Stimulated activated CD8-positive, alpha-beta memory T cell treated with anti-CD3 and anti-CD28 coated beads, Interleukin-2, amount 100 ng/mL, for 48 hours (primary cell): Measurements from ENCODE around the gene IGSF3.

Source experiments
- DNase-seq, 2 donors: peaks; one replicate each; pipeline ENCODE4 v3.0.0-alpha.2; 2020; ENCODE audit warnings: low read depth in 2 of 2

IGSF3 gene

DNA sequence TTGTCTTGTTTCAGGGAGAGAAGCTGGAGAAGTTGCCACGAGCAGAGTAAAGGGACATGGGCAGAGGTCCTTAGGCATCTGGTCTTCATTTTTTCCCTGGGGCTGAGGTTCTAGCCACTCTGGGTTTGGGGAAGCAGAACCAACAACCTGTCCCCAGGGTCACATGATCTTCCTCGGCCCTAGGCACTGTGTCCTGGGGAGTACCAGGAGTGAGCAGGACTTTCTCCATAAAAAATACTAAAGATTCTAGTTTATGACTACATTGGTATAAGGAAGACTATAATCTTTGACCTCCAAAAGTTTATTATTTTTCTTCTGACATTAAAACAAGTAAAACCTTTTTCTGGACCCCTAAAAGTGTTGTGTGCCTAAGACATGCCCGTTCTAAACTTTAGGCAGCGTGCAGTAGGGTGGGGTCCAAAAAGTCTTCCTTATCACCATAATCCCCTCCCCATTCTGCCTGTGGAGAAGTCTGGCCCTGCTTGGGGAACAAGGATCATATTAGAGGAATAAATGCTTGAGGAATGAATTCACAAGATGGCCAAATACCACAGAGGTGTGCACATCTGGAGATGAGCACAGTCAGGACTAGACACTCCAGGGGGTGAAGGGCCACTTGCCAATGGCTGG is 19.3 kb upstream of the IGSF3 start:
- no peak for DNase-seq

DNA sequence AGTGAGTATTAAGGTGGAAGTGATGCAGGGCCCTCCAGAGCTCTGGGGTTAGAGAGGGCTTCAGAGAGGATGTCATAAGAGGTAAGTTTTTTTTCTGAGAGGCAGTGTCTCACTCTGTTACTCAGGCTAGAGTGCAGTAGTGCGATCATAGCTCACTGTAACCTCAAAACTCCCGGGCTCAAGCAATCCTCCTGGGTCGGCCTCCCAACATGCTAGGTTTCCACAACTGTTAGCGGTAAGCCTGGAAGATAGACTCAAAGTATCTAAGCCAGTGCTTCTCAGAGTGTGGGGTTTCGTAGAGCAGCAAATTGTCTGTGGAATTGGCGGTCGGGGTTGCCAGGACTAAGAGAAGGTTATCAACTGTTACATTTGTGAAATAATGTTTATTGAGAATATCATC is 18.6 kb upstream of the IGSF3 start:
- DNase-seq = no peak

DNA sequence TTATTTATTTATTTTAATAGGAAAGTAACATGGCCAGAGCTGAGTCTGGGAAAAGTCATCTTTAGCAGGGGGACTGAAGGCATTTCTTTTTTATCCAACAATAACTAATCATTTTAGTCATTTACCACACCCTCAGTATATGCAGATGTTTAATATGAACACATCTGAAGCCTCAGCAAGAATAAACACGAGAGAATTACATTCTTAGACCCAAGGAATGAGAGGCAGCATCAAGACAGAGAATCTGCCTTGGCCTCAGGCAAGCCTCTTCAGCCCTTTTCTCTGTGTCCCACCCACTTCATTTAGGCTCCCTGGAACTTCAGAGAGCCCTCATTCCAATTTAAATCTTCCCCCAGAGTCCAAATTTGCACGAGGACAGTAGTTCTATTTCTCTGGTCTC is 17.0 kb upstream of the IGSF3 start:
- DNase-seq = no peak

DNA sequence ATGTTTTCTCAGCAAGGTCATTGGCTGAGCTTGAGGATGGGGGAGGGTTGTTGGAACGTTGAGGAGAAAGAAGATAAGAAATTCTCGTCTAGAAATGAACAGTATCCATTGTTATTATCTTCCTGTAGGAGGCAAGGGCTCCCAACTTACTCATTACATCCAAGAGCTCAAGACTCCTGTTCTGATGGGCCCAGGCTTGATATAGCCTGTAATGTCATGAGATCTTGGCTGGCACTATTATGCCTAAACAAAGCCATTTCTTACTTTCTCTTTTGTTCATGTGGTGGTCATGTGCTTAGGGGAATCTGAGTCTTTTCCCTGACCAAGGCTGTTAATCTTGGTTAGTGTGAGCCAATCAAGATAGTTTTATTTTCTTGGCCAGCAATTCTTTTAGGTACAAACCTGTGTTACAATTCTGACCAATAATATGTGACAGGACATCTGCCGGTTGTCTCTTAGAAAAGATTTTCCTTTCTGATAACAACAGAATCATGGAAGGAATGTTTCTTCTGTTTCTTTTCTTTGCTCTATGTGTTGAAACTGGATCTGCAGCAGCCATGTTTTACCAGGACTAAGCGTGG is 15.2 kb upstream of the IGSF3 start:
- DNase-seq = no peak

DNA sequence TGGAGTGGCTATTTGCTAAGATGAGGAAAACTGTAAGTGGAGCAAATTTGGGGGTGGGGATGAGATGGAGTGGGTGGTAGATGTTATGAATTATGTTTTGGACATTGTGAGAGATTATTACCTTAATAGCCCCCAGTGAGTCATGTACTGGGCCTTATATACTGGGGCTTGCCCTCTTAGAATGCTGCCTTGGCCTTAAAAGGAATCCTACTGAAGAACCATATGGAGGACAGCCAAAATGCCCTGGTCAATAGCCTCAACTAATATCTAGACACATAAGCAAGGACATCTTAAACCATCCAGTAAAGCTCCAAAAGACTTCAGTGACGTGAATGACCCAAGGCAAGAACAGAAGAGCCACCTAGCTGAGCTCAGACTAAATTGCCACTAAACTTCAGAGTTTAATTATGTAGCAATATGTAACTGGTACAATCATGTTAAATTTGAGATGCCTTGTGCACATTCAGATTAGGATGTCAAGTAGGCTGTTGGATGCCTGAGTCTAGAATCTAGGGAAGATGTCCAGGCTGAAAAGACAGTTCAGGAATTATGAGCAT is 13.9 kb upstream of the IGSF3 start:
- DNase-seq = no peak

DNA sequence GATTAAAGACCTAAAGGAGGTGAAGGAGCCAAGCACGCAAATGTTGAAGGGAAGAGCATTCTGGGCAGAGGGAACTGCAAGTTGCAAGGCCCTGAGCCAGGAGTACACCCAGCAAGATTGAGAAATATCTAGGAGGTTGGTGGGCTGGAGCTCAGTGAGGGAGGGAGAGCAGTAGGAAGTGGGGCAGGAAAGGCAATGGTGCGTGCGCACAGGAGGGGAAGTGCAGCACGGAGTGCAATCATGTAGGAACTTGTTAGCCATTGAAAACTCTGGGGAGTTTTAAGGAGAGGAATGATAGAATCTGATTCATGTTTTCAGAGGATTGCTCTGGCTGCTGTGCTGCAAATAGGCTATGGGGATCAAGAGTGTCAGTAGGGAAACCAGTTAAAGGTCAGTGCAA is 13.2 kb upstream of the IGSF3 start:
- DNase-seq = no peak

DNA sequence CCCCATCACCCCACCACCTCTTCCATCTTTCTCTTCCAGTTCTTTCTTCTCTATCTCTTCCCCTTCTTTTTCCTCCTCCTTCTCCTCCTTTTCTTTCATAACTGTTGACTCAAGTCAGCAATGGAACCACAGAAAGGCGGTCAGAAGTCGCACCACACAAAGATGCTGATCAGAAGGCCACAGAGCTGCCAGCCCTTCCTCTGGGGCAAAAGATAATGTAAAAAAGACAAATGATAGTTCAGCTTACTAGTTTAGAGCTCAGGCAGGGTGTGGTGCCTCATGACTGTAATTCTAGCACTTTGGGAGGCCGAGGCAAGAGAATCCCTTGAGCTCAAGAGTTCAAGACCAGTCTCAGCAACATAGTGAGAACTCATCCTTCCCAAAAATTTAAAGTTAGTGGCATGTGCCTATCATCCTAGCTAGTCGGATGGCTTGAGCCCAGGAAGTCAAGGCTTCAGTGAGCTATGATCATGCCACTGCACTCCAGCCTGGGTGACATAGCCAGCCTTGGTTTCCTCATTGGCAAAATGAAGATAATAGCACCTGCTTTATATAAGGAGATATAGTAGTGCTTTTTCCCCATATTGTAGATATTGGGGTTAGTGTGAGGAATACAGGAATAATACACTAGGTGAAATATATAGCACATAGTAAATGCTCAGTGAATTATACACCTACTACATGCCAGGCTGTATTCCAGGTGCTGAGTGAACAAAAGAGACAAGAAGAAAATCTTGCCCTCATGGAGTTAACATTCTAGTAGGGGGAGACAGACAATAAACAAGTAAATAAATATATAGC is 12.5 kb upstream of the IGSF3 start:
- DNase-seq = no peak

DNA sequence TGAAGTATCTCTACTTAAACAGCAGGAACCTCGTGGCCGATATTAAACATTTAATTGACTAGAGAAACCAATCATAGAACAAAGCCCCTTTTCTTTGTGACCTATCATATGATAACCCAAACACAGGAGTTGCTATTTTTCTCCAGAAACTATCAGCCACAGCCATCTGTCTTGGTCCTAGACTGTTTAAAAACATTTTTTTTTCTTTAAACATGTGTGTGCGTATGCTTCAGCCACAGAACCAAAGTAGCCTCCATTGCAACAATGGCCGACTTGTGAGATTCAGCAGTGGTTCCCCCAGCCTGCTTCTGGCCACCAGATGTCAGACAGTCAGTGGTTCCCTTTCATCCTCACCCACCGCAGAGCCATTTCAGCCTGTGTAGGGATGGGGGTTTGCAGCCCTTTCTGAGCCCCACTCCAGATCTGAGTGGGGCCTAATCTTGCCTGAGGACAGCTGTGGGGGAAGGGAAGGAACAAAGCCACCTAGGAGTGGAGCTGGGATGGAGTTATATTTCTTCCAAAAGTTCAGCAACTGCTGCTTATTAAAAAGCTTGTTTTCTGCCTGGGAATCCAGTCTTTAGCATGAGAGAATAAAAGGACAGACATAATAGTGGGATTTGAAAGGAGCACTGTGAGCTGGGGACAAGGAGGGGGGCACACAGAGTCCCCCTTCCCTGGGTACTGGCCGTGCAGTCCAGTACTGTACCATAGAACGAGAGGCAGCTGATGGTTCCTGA is 11.7 kb upstream of the IGSF3 start:
- no peak for DNase-seq

DNA sequence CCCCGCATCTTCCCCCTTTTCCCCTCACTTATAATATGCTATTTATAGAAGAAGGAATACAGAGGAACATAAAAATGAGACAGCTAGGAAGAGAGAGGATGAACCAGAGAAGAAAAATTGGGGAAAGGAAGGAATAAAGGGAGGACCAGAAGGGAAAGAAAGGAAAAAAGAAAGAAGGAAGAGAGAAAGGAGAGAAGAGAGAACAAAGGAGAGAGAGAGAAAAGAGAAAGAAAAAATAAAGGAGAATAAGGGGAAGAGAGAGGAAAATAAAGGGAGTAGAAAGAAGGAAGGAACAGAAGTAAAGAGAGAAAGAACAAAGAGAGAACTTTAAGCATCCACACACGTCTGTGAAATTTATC is 11.2 kb upstream of the IGSF3 start:
- DNase-seq = no peak

DNA sequence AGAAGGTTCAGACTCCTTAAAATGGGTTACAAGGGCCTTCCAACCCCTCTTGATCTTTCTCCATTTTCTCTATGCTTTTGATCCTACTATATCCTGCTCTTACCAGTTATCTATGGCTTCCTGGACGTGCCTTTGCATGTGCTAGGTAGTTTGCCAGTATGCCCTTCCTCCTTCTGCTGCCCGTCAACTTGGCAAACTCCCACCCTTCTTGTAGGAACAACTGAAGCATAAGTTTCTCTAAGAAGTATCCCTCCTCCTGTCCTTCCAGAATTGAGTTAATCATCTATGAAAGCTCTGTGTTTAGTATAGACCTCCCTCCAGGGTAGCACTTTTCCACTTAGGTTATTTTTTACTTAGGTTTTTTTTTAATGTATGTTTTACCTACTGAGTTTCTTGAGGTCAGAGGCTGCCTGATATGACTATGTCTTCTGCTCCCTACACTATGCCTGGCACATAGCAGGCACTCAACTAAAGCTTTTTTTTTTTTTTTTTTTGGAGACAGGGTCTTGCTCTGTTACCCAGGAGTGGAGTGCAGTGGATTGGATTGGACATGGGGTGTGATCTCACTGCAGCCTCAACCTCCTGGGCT is 10.0 kb upstream of the IGSF3 start:
- DNase-seq = no peak

DNA sequence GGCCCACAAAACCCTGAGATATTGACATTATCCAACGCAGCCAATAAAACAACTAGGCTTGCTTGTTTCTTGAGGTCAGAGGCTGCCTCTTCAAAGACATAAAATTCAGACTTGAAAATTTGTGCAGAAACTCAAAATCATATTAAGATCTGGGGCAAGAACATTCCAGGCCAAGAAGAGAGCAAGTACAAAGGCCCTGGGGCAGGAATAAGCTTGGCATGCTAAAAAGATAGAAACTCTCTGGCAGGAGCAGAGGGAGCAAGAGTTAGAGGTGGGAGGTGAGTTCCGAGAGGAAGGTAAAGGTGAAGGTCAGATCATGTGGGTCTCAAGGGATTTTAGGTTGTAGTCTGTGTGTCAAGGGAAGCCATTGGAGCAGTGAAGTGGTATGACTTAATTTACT is 8.8 kb upstream of the IGSF3 start:
- no peak for DNase-seq

DNA sequence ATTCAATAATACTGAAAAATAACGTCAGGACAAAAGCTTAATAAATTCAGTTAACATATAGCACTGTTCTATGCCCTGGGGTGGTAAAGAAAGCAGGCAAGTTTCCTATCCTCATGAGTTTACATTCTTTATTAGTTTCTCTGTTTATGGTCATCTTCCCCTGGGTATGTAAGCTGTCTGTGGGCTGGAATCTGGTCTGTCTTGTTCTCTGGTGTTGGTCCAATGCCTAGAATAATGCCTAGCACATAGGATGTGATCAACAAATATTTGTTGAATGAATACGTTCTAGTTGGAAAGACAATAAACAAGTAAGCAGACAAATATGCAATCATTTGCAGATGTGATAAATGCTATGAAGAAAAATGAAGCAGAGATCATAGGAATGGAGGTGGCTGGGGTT is 7.2 kb upstream of the IGSF3 start:
- no peak for DNase-seq

DNA sequence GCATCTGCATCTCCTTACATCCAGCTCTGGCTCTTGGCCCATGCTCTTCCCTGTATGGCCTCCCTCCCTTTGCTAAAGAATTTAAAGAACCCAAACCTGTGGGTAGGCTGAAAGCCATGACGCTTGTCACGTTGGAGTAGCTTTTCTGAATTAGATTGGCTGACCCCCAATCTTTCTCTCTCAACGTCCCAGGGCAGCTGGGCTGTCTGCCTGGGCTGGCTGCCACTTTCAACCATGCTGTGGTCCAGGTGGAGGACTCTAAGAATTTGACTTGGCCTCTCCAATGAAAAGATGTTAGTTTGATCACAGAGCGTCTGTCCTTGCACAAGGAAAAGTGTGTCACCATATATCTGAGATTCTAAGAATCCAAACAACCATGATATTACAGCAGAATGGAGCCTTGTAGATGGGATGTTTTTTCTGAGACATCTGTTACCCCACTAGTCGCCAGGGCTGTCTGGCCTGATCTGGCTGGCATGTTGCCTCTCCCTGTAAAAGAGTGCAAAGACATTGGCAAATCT is 6.5 kb upstream of the IGSF3 start:
- no peak for DNase-seq

DNA sequence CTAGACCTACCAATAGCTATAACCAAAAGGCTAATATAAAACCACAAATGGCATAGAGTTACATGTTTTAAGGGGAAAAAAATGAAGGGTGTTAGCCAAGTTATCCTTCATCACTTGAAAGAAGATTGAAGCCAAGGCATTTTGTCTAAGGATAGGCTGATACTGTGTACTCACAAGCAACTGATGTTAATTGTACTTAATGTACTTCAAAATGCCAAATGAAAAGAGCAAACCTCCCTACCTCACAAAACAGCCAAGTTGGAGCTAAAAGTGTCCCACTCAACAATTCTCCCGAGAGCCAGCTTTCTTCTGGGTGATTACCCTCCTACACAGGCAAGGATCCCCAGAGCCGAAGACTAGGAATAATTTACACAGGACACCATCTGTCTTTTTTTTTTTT is 4.4 kb upstream of the IGSF3 start:
- no peak for DNase-seq

DNA sequence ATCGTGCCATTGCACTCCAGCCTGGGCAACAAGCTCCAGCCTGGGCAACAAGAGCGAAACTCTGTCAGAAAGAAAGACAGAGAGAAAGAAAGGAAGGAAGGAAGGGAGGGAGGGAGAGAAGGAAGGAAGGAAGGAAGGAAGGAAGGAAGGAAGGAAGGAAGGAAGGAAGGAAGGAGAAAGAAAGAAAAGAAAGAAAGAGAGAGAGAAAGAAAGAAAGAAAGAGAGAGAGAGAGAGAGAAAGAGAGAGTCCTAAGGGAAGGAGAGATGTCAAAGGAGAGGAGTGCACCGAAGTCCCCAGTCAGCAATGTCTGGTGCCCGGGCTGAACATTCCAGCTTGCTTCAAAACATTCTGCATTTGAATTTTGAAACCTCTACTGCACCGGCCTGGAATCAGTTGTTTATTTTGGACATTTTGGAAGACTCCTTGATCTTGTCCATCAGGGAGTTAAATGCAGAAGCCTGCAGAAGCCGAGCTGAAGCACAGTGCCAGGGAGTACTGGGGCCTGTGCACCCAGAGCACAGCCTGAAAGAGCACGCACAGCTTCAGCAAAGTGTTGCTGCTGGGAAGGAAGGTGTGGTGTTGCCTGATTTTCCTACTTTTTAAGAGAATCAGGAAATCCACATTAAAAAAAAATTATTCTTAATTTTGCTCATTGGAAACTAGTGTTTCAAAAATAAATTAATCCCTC is 3.7 kb upstream of the IGSF3 start:
- DNase-seq = no peak

DNA sequence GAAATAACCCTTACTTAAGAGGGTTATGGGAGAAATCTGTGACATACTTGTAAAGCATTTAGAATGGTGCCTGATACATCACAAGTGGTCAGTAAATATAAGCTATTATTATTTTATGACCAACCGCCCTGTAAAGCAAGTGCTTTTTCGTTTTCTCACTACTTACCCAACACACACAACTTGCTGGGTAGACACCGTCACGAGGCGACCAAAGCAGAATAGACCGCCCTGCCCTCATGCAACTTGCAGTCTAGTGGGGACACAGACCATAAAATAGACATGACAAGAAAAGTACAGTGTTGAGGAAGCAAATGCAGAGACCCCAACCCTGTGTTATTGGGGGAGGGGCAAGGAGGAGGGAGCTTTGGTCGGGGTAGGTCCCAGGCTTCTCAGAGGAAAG is 744 bp upstream of the IGSF3 start:
- no peak for DNase-seq

DNA sequence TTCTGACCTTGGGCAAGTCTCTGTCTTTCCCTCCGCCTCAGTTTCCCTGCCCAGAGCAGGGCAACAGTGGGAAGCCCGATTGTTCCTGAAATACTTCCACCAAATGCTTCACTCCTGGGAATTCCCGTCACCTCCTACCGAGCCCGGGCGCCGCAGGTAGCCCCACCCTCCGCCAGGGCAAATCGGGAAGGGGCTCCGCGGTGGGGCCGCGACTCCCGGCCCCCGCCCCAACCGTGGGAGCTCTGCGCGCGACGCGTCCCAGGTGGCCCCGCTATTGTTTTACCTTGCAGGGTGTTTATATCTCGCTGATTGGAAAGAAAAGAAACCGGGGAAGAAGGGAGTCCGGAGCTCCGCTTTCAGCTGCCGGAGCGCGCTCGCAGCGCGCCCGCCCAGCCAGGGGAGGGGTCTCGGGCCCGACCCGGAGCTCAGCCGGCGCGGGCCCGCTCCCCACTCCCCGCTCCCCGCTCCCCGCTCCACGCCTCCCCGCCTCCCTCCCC is 407 bp downstream of the IGSF3 start:
- DNase-seq = no peak

DNA sequence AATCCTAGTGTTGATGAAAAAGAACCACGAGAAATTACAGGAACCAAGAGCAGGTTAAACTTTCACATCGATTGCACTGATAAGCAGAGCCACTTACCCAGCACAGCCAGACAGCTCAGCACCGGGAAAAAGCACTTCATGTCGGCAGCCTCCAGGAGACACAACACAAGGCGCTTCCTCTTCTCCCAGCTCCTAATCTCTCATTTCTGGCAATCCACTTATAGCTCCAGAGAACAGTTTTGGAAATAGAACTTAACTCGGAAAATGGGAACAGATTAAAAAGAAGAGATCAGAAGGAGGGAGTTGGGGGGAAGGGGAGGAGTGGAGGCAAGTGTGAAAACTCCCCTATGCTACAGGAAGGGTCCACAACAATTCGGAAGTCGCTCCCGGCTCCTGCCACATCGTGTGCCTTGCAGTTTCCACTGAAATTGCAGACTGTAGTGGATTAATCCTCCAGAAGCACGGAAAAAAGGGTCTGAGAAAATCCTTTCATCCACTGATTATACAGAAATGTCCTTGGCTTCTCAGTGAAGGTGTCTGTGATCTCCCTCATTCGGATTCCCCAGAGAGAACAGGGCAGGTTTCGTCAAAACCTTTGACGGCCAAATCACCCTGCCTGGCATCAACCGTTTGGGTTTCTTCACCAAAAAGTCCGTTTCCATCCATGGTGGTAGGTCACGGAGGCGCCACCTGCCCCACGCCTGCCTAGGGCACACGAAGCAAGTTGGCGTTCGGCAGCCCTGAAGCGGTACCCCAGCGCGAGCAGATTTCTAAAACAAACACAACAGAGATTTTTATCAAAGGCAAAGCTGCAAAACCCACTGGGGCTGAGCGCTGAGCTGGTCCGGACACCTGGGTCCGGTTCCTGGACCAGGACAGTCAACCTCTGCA is 1.1 kb downstream of the IGSF3 start:
- DNase-seq = peak in 1 of 2 donors; percentile 3

DNA sequence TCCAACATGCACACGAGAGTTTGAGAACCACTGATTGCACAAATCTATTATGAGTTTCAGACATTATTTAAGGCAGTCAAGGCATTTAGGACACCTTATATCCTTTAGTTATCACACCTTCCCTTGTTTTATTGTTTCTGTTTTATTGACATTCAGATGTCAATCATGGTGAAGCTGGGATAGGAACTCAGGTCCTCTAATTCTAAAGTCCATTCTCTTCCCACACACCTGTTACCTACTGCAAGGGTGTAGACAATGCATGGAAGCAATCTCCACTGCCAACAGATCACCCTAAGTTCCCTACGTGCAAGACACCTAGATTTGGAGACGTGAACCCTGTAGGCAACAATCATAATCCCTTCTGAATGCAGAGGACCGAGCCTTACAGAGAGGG is 2.6 kb downstream of the IGSF3 start:
- DNase-seq = no peak

DNA sequence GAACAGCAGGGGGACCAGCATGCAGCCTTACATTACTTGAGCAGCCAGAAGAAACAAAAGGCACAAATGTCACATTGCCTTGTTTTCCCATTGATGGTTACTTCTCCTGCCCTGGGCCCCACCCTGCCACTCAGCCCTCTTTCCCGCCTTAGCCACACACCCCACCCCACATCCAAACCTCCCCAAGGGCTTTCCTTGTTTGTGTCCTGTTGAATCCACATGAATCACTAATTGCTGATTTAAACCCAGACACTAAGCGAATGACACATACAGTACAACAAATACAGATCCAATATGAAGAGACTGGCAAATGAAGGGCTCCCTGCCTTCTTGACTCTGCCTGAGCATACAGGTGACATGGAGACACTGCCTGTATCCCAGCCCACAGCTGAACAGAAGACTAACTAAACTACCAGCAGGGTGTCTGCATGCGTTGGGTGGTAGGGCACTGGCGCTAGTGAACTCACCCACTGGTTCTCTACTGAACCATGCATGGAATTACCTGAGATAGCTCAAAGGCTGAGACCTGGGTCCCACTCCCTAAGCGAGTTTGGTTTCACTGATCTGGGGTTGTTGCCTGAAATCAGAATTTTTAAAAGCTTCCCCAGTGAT is 3.1 kb downstream of the IGSF3 start:
- no peak for DNase-seq
